ENCODE data around the gene COL5A1. TPM values are rescaled to one million over a fixed set of nuclear protein-coding genes. Genes with fewer than 3 reads are reported as not detected.

The COL5A1 gene
- total RNA-seq, 1 experiment from 2014 or later: 165 TPM

- Histone ChIP-seq H3K9me3 (replicated peaks) (no peaks in the 10 kb centered on the region), H3K4me1 (replicated peaks) (peaks cover 42% of the 10 kb centered on the region), H3K36me3 (peaks cover 85% of the 10 kb centered on the region), H3K27ac (peak overlapping the region; percentile 80), H3K27me3 (replicated peaks) (no peaks in the 10 kb centered on the region), H3K4me3 (no peak overlapping the region)
- no peak for DNase-seq (ENCODE audit: low read depth in 1 of 2, low spot score in 2 of 2)
Observed at GRCh38 chr9:134812343-134812673, 170.7 kb downstream of the COL5A1 start.

- Histone ChIP-seq H3K27ac (no peak overlapping the region), H3K36me3 (peaks cover 93% of the 10 kb centered on the region), H3K4me1 (replicated peaks) (peaks cover 30% of the 10 kb centered on the region), H3K4me3 (no peak overlapping the region), H3K27me3 (replicated peaks) (no peaks in the 10 kb centered on the region), H3K9me3 (replicated peaks) (no peaks in the 10 kb centered on the region)
- no peak for DNase-seq (ENCODE audit: low read depth in 1 of 2, low spot score in 2 of 2)
Observed at GRCh38 chr9:134813841-134814240, 172.2 kb downstream of the COL5A1 start.

- no peak overlapping the region for H3K27ac ChIP-seq
- no peaks in the 10 kb centered on the region for H3K9me3 ChIP-seq (replicated peaks)
- H3K4me1 ChIP-seq (replicated peaks): peaks cover 30% of the 10 kb centered on the region
- DNase-seq (ENCODE audit: low read depth in 1 of 2, low spot score in 2 of 2): no peak
- H3K4me3 ChIP-seq: no peak overlapping the region
- peaks cover 93% of the 10 kb centered on the region for H3K36me3 ChIP-seq
- H3K27me3 ChIP-seq (replicated peaks): no peaks in the 10 kb centered on the region
Observed at GRCh38 chr9:134814598-134815215, 173.1 kb downstream of the COL5A1 start.

GRCh38 chr9:134815435-134816214, 174.0 kb downstream of the COL5A1 start:
- Histone ChIP-seq H3K4me3 (no peak overlapping the region), H3K36me3 (peaks cover 93% of the 10 kb centered on the region), H3K9me3 (replicated peaks) (no peaks in the 10 kb centered on the region), H3K4me1 (replicated peaks) (peaks cover 25% of the 10 kb centered on the region), H3K27me3 (replicated peaks) (no peaks in the 10 kb centered on the region), H3K27ac (no peak overlapping the region)
- no peak for DNase-seq (ENCODE audit: low read depth in 1 of 2, low spot score in 2 of 2)

GRCh38 chr9:134816264-134816663, 174.7 kb downstream of the COL5A1 start:
- Histone ChIP-seq H3K36me3 (peaks cover 93% of the 10 kb centered on the region), H3K27ac (no peak overlapping the region)

GRCh38 chr9:134818000-134818568, 176.5 kb downstream of the COL5A1 start:
- Histone ChIP-seq H3K4me3 (no peak overlapping the region), H3K36me3 (peaks cover 100% of the 10 kb centered on the region), H3K27ac (no peak overlapping the region), H3K9me3 (replicated peaks) (no peaks in the 10 kb centered on the region), H3K4me1 (replicated peaks) (peaks cover under 1% of the 10 kb centered on the region), H3K27me3 (replicated peaks) (no peaks in the 10 kb centered on the region)
- no peak for DNase-seq (ENCODE audit: low read depth in 1 of 2, low spot score in 2 of 2)

More at GRCh38 chr9:134816264-134816663, 174.7 kb downstream of the COL5A1 start:
- H3K4me1 ChIP-seq (replicated peaks): peaks cover 18% of the 10 kb centered on the region
- DNase-seq (ENCODE audit: low read depth in 1 of 2, low spot score in 2 of 2): no peak
- H3K4me3 ChIP-seq: no peak overlapping the region
- no peaks in the 10 kb centered on the region for H3K9me3 ChIP-seq (replicated peaks)
- H3K27me3 ChIP-seq (replicated peaks): no peaks in the 10 kb centered on the region

- no peaks in the 10 kb centered on the region for H3K9me3 ChIP-seq (replicated peaks)
- no peak overlapping the region for H3K4me3 ChIP-seq
- no peaks in the 10 kb centered on the region; the same call in 1 of the 2 replicates for H3K4me1 ChIP-seq (replicated peaks)
- DNase-seq (ENCODE audit: low read depth in 1 of 2, low spot score in 2 of 2): no peak
- H3K27ac ChIP-seq: no peak overlapping the region
- H3K36me3 ChIP-seq: peaks cover 100% of the 10 kb centered on the region
- H3K27me3 ChIP-seq (replicated peaks): no peaks in the 10 kb centered on the region
Observed at GRCh38 chr9:134818591-134818990, 177.0 kb downstream of the COL5A1 start.

- no peaks in the 10 kb centered on the region for H3K27me3 ChIP-seq (replicated peaks)
- no peak overlapping the region for H3K4me3 ChIP-seq
- DNase-seq (ENCODE audit: low read depth in 1 of 2, low spot score in 2 of 2): no peak
- no peaks in the 10 kb centered on the region for H3K4me1 ChIP-seq (replicated peaks)
- no peak overlapping the region for H3K27ac ChIP-seq
- H3K36me3 ChIP-seq: peaks cover 99% of the 10 kb centered on the region
- no peaks in the 10 kb centered on the region for H3K9me3 ChIP-seq (replicated peaks)
Observed at GRCh38 chr9:134820901-134821300, 179.3 kb downstream of the COL5A1 start.

GRCh38 chr9:134822541-134822940, 180.9 kb downstream of the COL5A1 start:
- DNase-seq (ENCODE audit: low read depth in 1 of 2, low spot score in 2 of 2): no peak
- H3K36me3 ChIP-seq: peaks cover 96% of the 10 kb centered on the region

GRCh38 chr9:134823623-134824022, 182.0 kb downstream of the COL5A1 start:
- Histone ChIP-seq H3K36me3 (peaks cover 93% of the 10 kb centered on the region), H3K27me3 (replicated peaks) (no peaks in the 10 kb centered on the region)

More at GRCh38 chr9:134822541-134822940, 180.9 kb downstream of the COL5A1 start:
- no peak overlapping the region for H3K4me3 ChIP-seq
- no peak overlapping the region for H3K27ac ChIP-seq
- no peaks in the 10 kb centered on the region for H3K9me3 ChIP-seq (replicated peaks)
- H3K27me3 ChIP-seq (replicated peaks): no peaks in the 10 kb centered on the region
- no peaks in the 10 kb centered on the region for H3K4me1 ChIP-seq (replicated peaks)

GRCh38 chr9:134824583-134824982, 183.0 kb downstream of the COL5A1 start:
- Histone ChIP-seq H3K9me3 (replicated peaks) (no peaks in the 10 kb centered on the region), H3K27me3 (replicated peaks) (no peaks in the 10 kb centered on the region), H3K36me3 (peaks cover 88% of the 10 kb centered on the region), H3K27ac (no peak overlapping the region), H3K4me3 (no peak overlapping the region), H3K4me1 (replicated peaks) (no peaks in the 10 kb centered on the region)
- no peak for DNase-seq (ENCODE audit: low read depth in 1 of 2, low spot score in 2 of 2)

More at GRCh38 chr9:134823623-134824022, 182.0 kb downstream of the COL5A1 start:
- H3K9me3 ChIP-seq (replicated peaks): no peaks in the 10 kb centered on the region
- DNase-seq (ENCODE audit: low read depth in 1 of 2, low spot score in 2 of 2): no peak
- no peak overlapping the region for H3K27ac ChIP-seq
- no peak overlapping the region for H3K4me3 ChIP-seq
- no peaks in the 10 kb centered on the region for H3K4me1 ChIP-seq (replicated peaks)

GRCh38 chr9:134825025-134825424, 183.4 kb downstream of the COL5A1 start:
- H3K4me1 ChIP-seq (replicated peaks): no peaks in the 10 kb centered on the region
- H3K36me3 ChIP-seq: peaks cover 88% of the 10 kb centered on the region
- no peak for DNase-seq (ENCODE audit: low read depth in 1 of 2, low spot score in 2 of 2)
- H3K27ac ChIP-seq: no peak overlapping the region
- no peak overlapping the region for H3K4me3 ChIP-seq
- no peaks in the 10 kb centered on the region for H3K9me3 ChIP-seq (replicated peaks)
- H3K27me3 ChIP-seq (replicated peaks): no peaks in the 10 kb centered on the region

- H3K36me3 ChIP-seq: peaks cover 88% of the 10 kb centered on the region
- no peaks in the 10 kb centered on the region for H3K9me3 ChIP-seq (replicated peaks)
- H3K27ac ChIP-seq: no peak overlapping the region
- H3K4me1 ChIP-seq (replicated peaks): no peaks in the 10 kb centered on the region
- H3K27me3 ChIP-seq (replicated peaks): no peaks in the 10 kb centered on the region
- DNase-seq (ENCODE audit: low read depth in 1 of 2, low spot score in 2 of 2): no peak
- H3K4me3 ChIP-seq: no peak overlapping the region
Observed at GRCh38 chr9:134826336-134827285, 185.0 kb downstream of the COL5A1 start.

Measured in SJSA1 (cell line).